Keratinocyte (primary cell): Measurements from ENCODE around the gene TEP1. TPM values are rescaled to one million over a fixed set of nuclear protein-coding genes. Genes with fewer than 3 reads are reported as not detected.

ENCODE experiments used
- DNase-seq: peaks from one replicate; pipeline ENCODE4 v3.0.0-alpha.2; 2011; ENCODE audit warnings: low read depth, missing footprints, low spot score
- FAIRE-seq: peaks from 2 replicates; lab custom pipeline; 2011; peaks lifted over from hg19 to GRCh38; lab: Jason Lieb, UNC
- H2AFZ ChIP-seq: 2 replicates; pipeline ENCODE4 v1.6.0; 2012; ENCODE audit warnings: low read length, control low read depth, inconsistent platforms; ENCODE audit not compliant: control insufficient read depth
- H3K27ac ChIP-seq: 2 replicates; pipeline ENCODE4 v1.5.1; 2011; ENCODE audit warnings: low read length; ENCODE audit not compliant: control insufficient read depth, insufficient read depth
- H3K27me3 ChIP-seq: 3 replicates; pipeline ENCODE4 v1.6.0; 2011; ENCODE audit warnings: low read length; ENCODE audit not compliant: control insufficient read depth, insufficient read depth; ENCODE audit errors: extremely low read depth
- H3K36me3 ChIP-seq, 2 experiments: 2 replicates in 1 of 2; 3 replicates in 1 of 2; pipeline ENCODE4 v1.5.1; 2011; ENCODE audit warnings: low read length in 2 of 2, mild to moderate bottlenecking in 1 of 2; ENCODE audit not compliant: control insufficient read depth in 2 of 2, insufficient read depth in 2 of 2; ENCODE audit errors: extremely low read depth in 1 of 2
- H3K4me1 ChIP-seq: 3 replicates; pipeline ENCODE4 v1.5.1; 2011; ENCODE audit warnings: low read length; ENCODE audit not compliant: control insufficient read depth, insufficient read depth; ENCODE audit errors: extremely low read depth
- H3K4me2 ChIP-seq: 3 replicates; pipeline ENCODE4 v1.6.0; 2011; ENCODE audit warnings: low read depth, low read length; ENCODE audit not compliant: control insufficient read depth, insufficient read depth; ENCODE audit errors: extremely low read depth
- H3K4me3 ChIP-seq, 3 experiments: fragments of 200-600 bp in 1 of 3; sonication (generic) in 1 of 3; 2 replicates in 2 of 3; 3 replicates in 1 of 3; pipeline ENCODE4 v1.5.1; 2011 to 2016; ENCODE audit warnings: low read length in 3 of 3, mild to moderate bottlenecking in 3 of 3, control low read depth in 2 of 3, inconsistent platforms in 1 of 3, low read depth in 1 of 3, mixed read lengths in 1 of 3, mixed run types in 1 of 3, moderate library complexity in 1 of 3; ENCODE audit not compliant: control insufficient read depth in 2 of 3, insufficient read depth in 2 of 3; ENCODE audit errors: extremely low read depth in 1 of 3
- H3K79me2 ChIP-seq: 2 replicates; pipeline ENCODE4 v1.6.0; 2012; ENCODE audit warnings: low read length; ENCODE audit not compliant: control insufficient read depth, insufficient read depth
- H3K9ac ChIP-seq: 3 replicates; pipeline ENCODE4 v1.6.0; 2011; ENCODE audit warnings: low read length; ENCODE audit not compliant: control insufficient read depth, insufficient read depth; ENCODE audit errors: extremely low read depth
- H3K9me1 ChIP-seq: 3 replicates; pipeline ENCODE4 v1.6.0; 2011; ENCODE audit warnings: low read length; ENCODE audit not compliant: control insufficient read depth, insufficient read depth; ENCODE audit errors: extremely low read depth
- H3K9me3 ChIP-seq: 2 replicates; pipeline ENCODE4 v1.5.1; 2012; ENCODE audit warnings: low read depth, low read length; ENCODE audit not compliant: control insufficient read depth
- H4K20me1 ChIP-seq: 3 replicates; pipeline ENCODE4 v1.6.0; 2011; ENCODE audit warnings: low read length; ENCODE audit not compliant: control insufficient read depth, insufficient read depth; ENCODE audit errors: extremely low read depth
- CTCF ChIP-seq, 3 experiments: IDR thresholded peaks in 1 of 3; conservative IDR thresholded peaks in 1 of 3; optimal IDR thresholded peaks in 1 of 3; 2 replicates in 2 of 3; 3 replicates in 1 of 3; pipeline versions ENCODE3 to v1.5.1; 2011; ENCODE audit warnings: low read length in 3 of 3, mild to moderate bottlenecking in 3 of 3, moderate library complexity in 2 of 3, control low read depth in 1 of 3, inconsistent platforms in 1 of 3; ENCODE audit not compliant: insufficient read depth in 2 of 3; ENCODE audit errors: extremely low read depth in 1 of 3
- EZH2 ChIP-seq: IDR thresholded peaks from one replicate; pipeline ENCODE4 v1.6.1; 2012; ENCODE audit warnings: inconsistent platforms, mild to moderate bottlenecking, low read length, moderate library complexity
- dilution Hi-C: fragments of 300-500 bp; cut with MboI; formaldehyde crosslinking; loops from one replicate; pipeline ENCODE4 v1.7.0; 2020; ENCODE audit warnings: low sequenced_read_pairs; ENCODE audit not compliant: extremely low pct_ligation_motif_present
- polyA plus RNA-seq, 5 experiments: library from polyadenylated mRNA; depleted of rRNA in 3 of 5; stranded (reverse) in 3 of 5; stranded (forward) in 1 of 5; unstranded in 1 of 5; fragments of >200 nt; gene quantifications; 1 replicate in 1 of 5; 2 replicates in 3 of 5; 3 replicates in 1 of 5; pipeline versions ENCODE4 v1.2.1 to v1.2.3, GENCODE V29; 2011 to 2012; ENCODE audit warnings: missing spikeins in 2 of 5, low read depth in 1 of 5, low replicate concordance in 1 of 5

TEP1 gene
- polyA plus RNA-seq, 1 donor (not counting 4 experiments of a cell fraction or from before 2014, with no cell fraction given): 16.6 TPM

GRCh38 chr14:20460458-20461224, 47.3 kb upstream of the TEP1 start:
- peak overlapping the region; percentile 84 for H3K9ac ChIP-seq
- DNase-seq: no peak
- H3K27ac ChIP-seq: peak overlapping the region; percentile 75
- H3K9me3 ChIP-seq: no peaks in the 10 kb centered on the region
- peaks cover 3% of the 10 kb centered on the region for H4K20me1 ChIP-seq
- no peak for FAIRE-seq
- H3K4me2 ChIP-seq: peak overlapping the region; percentile 93
- H2AFZ ChIP-seq: peak overlapping the region; percentile 55
- H3K27me3 ChIP-seq: no peaks in the 10 kb centered on the region
- H3K36me3 ChIP-seq: peaks cover 22 to 23% of the 10 kb centered on the region in 2 experiments
- peak overlapping the region; percentile 76 to 88 (median 87) for H3K4me3 ChIP-seq
- no peaks in the 10 kb centered on the region for H3K9me1 ChIP-seq
- peaks cover 43% of the 10 kb centered on the region for H3K79me2 ChIP-seq
- TF ChIP-seq EZH2 (no peak), CTCF (optimal IDR thresholded peaks at IDR 0.05 in 1 of 3, IDR thresholded peaks at IDR 0.05 in 1 of 3, conservative IDR thresholded peaks at IDR 0.05 in 1 of 3; ENCODE audit: extremely low read depth in 1 of 3, insufficient read depth in 2 of 3, low read length in 3 of 3) (no peak)
- peaks cover 26% of the 10 kb centered on the region for H3K4me1 ChIP-seq
- dilution Hi-C loops: no loop called here

GRCh38 chr14:20458031-20458789, 44.9 kb upstream of the TEP1 start:
- Histone ChIP-seq H3K79me2 (peaks cover 55% of the 10 kb centered on the region), H3K4me1 (peaks cover 26% of the 10 kb centered on the region), H3K27me3 (no peaks in the 10 kb centered on the region)

More at GRCh38 chr14:20458031-20458789, 44.9 kb upstream of the TEP1 start:
- Histone ChIP-seq H3K27ac (no peak overlapping the region), H2AFZ (no peak overlapping the region), H3K4me3 (no peak overlapping the region), H3K9ac (no peak overlapping the region), H3K9me3 (no peaks in the 10 kb centered on the region), H4K20me1 (peaks cover 3% of the 10 kb centered on the region), H3K9me1 (no peaks in the 10 kb centered on the region), H3K36me3 (peaks cover 22 to 23% of the 10 kb centered on the region in 2 experiments), H3K4me2 (no peak overlapping the region)
- dilution Hi-C loops: no loop called here
- TF ChIP-seq EZH2: no peak
- no peak for TF ChIP-seq CTCF (optimal IDR thresholded peaks at IDR 0.05 in 1 of 3, IDR thresholded peaks at IDR 0.05 in 1 of 3, conservative IDR thresholded peaks at IDR 0.05 in 1 of 3; ENCODE audit: extremely low read depth in 1 of 3, insufficient read depth in 2 of 3, low read length in 3 of 3)
- FAIRE-seq (no peak), DNase-seq (no peak)
